ENCODE data around the gene GRIN1.

DNA sequence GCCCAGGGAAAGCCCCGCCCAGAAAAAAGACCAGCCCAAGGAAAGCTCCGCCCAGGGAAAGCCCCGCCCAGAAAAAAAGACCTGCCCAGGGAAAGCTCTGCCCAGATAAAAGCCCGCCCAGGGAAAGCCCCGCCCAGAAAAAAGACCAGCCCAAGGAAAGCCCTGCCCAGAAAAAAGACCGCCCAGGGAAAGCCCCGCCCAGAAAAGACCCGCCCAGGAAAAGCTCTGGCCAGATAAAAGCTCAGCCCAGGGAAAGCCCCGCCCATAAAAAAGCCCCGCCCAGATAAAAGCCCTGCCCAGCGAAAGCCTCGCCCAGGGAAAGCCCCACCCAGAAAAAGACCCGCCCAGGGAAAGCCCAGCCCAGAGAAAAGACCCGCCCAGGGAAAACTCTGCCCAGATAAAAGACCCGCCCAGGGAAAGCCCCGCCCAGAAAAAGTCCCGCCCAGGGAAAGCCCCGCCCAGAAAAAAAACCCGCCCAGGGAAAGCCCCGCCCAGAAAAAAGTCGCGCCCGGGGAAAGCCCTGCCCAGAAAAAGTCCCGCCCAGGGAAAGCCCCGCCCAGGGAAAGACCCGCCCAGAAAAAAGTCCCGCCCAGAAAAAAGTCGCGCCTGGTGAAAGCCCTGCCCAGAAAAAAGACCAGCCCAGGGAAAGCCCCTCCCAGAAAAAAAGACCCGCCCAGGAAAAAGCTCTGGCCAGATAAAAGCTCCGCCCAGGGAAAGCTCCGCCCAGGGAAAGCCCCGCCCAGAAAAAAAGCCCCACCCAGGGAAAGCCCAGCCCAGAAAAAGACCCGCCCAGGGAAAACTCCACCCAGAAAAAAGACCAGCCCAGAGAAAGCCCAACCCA, 11.9 kb downstream of the GRIN1 start:
- no peak for TF ChIP-seq ZNF211 (tag by site-specific recombination; IDR thresholded peaks at IDR 0.05; ENCODE audit: low read depth)
- no peak for TF ChIP-seq ZBTB8A (tag by site-specific recombination; IDR thresholded peaks at IDR 0.05)
- TF ChIP-seq SP2 (tag by site-specific recombination; IDR thresholded peaks at IDR 0.05) = peak; percentile 67
- TF ChIP-seq REST (tag by site-specific recombination; IDR thresholded peaks at IDR 0.05) = no peak

Data from HEK293 (cell line).